ENCODE results near the gene ZNF609. TPM values are rescaled to one million over a fixed set of nuclear protein-coding genes. Genes with fewer than 3 reads are reported as not detected.

Gene ZNF609, protein sequence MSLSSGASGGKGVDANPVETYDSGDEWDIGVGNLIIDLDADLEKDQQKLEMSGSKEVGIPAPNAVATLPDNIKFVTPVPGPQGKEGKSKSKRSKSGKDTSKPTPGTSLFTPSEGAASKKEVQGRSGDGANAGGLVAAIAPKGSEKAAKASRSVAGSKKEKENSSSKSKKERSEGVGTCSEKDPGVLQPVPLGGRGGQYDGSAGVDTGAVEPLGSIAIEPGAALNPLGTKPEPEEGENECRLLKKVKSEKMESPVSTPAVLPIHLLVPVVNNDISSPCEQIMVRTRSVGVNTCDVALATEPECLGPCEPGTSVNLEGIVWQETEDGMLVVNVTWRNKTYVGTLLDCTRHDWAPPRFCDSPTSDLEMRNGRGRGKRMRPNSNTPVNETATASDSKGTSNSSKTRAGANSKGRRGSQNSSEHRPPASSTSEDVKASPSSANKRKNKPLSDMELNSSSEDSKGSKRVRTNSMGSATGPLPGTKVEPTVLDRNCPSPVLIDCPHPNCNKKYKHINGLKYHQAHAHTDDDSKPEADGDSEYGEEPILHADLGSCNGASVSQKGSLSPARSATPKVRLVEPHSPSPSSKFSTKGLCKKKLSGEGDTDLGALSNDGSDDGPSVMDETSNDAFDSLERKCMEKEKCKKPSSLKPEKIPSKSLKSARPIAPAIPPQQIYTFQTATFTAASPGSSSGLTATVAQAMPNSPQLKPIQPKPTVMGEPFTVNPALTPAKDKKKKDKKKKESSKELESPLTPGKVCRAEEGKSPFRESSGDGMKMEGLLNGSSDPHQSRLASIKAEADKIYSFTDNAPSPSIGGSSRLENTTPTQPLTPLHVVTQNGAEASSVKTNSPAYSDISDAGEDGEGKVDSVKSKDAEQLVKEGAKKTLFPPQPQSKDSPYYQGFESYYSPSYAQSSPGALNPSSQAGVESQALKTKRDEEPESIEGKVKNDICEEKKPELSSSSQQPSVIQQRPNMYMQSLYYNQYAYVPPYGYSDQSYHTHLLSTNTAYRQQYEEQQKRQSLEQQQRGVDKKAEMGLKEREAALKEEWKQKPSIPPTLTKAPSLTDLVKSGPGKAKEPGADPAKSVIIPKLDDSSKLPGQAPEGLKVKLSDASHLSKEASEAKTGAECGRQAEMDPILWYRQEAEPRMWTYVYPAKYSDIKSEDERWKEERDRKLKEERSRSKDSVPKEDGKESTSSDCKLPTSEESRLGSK (N-terminal part only)
- total RNA-seq, result 21.7 and 30.8 TPM in 2 replicates

DNA sequence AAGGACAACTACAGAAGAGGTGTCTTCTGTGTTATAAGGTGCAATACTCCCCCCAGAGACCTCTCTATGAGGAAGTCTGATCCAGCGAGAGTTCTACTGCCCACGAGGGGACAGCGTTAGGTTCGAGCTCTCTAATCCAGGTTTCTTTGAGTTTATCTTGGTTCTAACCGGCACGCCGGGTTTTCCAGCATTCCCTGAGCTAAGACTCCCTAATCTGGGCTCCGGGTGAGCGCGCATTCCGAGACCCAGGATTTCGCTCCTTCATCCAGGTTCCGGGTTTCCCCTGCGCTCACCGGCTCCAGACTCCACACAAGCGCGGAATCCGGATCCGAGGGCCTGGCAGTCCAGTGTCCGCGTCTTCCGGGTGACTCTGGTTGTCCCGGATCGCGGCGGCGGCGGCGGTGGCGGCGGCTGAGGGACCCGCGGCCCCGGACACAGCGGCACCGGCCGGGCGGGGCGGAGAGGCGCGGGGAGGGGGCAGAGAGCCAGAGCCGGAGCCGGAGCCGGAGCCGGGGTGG is at the start of gene ZNF609:
Gene ZNF609 (plus strand): TSS at position 373 of the 518 bp plus-strand sequence. CDS start 38,842 bp downstream, outside the sequence.
- DNase-seq (ENCODE audit: low read depth, low spot score), result peak; percentile 80

DNA sequence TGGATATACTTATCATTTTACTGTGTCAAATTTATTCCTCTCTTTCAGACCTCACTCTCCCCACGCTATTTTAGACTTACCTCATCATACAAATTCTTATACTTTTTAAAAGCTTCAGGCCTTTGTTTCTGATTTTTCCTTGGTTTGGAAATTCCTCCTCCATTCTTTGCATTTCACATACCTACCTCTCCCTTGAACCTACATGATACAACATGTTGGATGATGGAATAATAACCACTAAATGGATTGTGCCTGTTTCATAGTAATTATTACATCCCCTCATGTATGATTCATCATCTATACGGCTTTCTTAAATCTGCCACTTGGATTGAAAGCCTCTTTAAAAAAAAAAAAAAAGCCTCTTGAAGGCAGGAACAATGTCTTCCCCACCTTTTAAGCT is 48.2 kb upstream of the ZNF609 start:
- DNase-seq (ENCODE audit: low read depth, low spot score), result no peak

DNA sequence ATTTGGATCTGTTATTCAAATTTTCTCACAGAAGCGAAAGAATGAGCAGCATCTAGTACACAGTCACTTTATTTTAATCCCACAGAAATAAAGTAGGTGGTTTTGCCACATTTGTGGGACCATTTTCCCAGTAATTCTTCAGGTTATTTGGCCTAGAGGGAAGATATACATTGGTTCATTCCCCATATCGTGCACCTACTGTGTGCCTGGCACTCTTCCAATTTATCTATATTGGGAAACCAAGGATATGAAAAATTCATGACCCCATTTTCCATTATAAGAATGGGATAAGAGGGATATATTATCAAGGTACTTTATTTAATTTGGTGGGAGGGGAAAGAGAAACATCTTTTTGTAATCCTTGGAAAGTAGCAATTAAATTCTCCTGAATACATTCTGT is 37.7 kb upstream of the ZNF609 start:
- DNase-seq (ENCODE audit: low read depth, low spot score), result no peak

DNA sequence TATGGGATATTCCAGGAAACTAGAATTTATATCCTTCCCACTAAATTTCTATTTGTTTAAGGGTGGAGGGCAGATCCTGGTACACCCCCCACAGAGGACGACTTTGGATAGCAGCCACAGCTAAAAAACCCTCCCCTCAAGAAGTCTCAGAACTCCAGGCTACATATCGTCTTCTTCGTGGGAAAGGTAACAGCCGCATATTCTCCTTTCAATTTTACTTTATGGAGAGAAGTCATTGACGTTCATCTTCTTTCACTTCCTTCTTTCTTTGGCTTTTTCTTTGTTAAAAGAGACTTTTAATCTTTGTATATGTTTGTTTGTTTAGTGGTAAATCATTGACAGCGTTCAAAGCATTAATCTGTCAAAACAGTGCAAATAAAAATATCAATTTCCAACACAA is 36.4 kb upstream of the ZNF609 start:
- no peak for DNase-seq (ENCODE audit: low read depth, low spot score)

DNA sequence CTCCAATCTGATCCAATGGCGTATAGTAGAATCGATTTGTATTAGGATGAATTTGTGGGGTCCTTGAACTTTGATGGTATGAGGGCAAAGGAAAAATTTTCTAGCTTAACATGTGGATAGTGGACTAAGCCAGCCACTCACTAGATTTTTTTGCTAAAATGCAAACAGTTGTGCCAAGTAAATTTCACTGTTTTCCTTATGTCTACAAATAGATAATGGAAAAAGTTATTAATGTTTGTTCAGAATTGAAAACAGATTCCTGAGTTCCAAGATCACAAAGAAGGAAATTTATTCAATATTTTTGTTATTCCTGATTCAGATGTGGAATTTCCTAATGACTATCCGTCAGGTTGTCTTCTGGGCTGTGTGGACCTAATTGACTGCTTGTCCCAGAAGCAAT is 35.2 kb upstream of the ZNF609 start:
- DNase-seq (ENCODE audit: low read depth, low spot score), result no peak

DNA sequence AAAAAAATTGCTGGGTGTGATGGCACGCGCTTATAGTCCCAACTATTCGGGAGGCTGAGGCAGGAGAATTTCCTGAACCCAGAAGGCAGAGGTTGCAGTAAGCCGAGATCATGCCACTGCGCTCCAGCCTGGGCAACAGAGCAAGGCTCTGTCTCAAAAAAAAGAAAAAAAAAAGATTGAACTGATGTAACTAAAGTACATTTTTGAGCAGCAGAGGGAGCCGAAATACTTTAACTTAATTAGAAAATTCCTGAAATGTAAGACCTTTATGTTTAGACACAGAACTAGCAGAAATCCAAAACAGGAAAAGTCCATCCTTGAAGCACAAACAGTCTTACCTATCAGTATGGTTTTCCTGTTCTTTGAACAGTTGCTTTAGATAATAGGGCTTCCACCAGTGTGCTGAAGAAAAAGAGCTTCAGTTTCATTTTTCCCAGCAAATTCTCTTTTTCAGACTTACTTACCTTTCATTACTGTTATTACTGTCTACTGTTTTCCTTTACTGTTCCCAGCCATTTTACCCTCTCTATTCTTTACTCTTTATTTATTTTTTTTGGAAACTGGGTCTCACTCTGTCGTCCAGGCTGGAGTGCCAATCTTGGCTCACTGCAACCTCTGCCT is 33.4 kb upstream of the ZNF609 start:
- DNase-seq (ENCODE audit: low read depth, low spot score), result no peak

DNA sequence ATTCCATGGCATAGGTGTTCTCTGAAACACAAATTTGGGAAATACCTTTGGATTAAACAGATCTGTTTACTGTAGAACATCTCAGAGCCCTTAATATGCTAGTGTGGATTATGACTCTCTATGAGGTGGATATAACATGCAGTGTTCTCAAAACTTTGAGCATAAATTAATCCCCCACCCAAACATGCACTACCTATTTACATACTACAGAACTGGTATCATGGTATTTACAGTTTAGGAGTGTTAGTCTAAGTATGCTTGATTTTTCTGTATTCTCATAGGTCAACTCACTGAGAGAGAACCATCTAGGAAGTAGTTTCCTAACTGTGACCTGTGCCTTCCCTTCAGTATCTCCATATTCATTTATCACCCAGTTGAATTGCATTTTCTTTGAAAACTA is 30.9 kb upstream of the ZNF609 start:
- DNase-seq (ENCODE audit: low read depth, low spot score), result no peak

DNA sequence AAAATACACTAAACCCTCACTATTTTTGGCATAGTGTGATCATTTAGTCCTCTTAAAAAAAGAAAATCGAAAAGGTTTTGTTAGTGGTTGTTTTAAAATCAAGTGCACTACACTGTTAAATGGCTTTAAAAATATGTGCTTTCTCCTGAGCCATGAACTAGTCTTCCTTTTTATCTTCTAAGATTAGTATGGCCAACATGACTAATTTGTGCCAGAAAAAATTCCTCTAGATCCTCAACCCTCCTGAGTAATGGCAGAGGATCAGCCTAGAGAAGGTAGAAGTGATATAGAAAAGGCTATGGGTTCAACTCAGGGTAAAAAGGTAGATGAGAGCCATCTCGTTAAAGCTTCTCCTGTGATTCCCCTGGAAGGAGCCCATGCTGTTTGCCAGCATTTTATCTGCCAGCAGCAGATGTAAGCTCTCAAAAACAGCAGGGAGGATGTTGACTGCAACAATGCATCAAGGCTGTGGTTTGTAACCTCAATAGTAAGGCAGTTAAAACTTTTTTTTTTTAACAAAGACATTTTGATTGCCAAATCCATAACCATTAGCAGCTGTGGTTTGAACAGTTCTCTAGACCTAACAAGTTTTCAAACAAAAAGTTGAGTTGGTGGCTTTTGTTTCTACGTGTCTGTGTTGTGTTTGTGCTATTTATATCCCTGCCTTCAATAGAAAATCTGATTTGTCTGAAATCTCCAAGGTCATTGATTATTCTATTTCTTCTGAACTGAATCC is 30.2 kb upstream of the ZNF609 start:
- DNase-seq (ENCODE audit: low read depth, low spot score), result peak; percentile 22

DNA sequence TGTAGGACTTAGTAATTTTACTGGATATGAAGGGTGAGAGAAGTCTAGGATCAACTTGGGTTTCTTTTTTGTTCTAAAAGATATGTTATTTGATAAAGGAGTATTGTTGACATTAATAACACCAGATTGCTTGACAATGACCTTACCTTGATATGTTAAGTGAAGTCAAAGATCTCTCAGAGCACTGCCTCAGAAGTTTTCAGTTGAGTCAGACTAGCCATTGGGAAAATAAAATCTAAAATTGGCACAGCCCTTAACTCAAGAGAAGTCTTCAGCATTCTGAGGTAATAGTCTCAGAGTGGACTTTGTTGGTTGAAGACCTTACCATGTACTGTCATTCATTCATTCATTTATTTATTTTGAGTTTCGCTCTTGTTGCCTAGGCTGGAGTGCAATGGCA is 22.4 kb upstream of the ZNF609 start:
- no peak for DNase-seq (ENCODE audit: low read depth, low spot score)

DNA sequence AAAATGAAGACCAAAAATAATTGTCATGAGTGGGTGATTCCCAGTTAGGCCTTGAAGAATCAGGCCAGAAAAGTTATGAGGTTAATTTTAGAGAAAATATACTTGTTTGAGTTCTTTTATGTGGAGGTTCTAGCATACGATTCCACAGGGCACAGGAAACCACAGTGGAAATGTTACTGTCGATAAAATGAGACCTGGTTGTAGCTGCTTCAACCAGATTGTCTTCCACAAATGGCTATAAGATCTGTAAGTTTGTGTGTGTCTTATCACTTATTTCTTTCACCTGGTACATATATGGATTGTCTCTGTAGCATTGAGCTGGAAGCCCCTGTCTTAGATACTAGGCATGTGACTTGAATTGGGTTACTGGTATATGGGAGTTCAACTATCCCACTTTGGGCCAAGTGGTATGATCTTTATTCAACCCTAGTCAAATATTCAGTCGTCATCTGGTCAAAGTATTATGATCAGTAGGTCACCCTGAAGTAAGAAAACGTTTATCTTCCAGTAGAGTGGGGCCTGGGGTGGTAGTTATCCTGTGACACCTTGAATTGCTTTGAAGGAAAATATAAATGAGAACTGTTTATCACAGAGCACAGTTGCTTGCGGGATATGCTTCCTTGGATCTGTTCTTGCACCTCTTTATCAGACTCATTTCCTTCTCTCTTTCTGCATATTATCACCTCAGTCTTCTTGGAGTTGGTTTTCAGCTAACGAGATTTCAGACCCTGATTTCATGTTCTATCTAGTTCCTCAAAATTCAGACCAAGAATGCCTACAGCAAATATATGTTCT is 21.5 kb upstream of the ZNF609 start:
- no peak for DNase-seq (ENCODE audit: low read depth, low spot score)

DNA sequence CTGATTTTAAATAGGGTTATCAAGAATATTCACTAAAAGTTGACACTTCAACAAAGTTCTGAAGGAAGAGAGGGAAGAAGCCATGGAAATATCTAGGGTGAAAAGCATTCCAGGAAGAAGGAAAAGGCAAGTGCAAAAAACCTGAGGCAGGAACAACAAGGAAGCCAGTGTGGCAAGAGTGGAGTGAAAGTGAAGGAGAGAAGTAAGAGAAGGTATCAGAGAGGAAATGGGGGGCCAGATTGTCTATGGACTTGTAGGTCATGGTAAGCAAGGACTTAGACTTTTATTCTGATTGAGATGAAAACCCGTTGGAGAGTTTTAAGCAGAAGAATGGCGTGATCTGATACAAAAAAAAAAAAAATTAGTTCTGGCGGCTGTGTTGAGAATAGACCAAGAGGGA is 18.5 kb upstream of the ZNF609 start:
- DNase-seq (ENCODE audit: low read depth, low spot score), result no peak

DNA sequence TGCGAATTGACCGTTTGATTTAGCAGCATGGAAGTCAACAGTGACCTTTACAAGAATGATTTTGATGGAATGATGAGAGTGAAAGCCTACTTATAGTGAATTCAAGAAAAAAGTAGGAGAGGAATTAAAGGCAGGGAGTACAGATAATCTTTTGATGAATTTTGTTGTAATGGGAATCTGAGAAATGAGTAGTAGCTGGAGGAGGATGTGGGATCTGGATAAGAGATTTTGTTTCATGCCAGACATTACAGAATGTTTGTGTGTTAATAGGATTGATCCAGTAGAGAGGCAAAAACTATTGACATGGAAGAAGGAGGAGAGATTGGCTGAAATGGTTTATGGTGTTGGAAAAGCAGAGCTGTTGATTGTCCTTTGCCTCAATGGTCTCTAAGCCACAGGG is 17.4 kb upstream of the ZNF609 start:
- DNase-seq (ENCODE audit: low read depth, low spot score), result no peak

DNA sequence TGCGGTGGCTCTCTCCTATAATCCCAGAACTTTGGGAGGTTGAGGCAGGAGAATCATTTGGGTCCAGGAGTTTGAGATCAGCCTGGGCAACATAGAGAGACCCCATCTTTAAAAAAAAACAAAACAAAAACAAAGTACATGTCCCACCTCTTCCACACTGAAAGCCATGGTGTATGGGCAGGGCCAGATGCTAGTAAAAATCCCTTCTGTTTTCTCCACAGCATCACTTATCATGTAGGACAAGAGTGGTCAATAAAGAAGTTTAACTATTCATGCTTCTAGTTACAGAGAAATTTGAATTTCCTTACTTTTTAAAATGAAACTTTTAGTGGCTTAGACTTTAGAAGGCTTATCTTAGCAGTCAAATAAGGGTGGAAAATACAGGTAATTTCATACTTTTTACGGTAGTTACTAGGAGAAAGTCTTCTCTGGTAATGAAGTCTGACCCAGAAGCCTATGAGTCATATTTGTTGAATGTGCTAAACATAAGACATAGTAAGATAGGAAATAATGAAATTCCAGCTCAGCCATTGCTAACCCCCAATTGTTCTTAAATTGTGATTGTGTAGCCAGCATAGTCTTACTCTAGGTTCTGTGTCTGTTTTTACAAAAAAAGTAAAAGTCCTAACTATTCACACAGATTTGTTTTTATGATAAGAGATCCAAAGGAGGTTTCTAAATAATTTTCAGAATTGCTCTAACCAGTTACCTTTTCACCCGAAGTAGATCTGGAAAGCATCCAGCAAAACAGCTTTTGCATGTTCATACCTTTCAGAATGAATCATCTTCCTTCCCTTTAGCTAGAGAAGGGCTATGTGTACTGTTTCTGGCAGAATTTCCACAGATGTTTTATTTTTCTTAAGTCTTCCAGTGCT is 16.4 kb upstream of the ZNF609 start:
- peak; percentile 80 for DNase-seq (ENCODE audit: low read depth, low spot score)

DNA sequence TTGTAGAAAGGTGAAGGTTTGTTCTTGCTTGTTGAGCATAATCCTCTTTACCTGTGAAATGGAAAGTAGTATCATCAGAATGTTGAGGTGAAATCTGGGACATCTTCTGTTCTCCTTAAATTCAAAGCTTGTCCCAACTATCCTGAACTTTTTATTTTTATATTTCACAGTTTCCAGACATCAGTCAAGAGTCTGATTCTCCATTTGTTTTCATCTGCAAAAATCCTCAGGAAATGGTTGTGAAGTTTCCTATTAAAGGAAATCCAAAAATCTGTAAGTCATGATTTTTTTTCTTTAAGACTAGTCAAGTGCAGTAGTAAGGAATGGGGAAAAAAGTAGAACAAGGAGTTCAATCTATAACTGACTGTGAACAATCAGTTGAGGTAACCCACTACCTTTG is 15.5 kb upstream of the ZNF609 start:
- DNase-seq (ENCODE audit: low read depth, low spot score), result no peak

DNA sequence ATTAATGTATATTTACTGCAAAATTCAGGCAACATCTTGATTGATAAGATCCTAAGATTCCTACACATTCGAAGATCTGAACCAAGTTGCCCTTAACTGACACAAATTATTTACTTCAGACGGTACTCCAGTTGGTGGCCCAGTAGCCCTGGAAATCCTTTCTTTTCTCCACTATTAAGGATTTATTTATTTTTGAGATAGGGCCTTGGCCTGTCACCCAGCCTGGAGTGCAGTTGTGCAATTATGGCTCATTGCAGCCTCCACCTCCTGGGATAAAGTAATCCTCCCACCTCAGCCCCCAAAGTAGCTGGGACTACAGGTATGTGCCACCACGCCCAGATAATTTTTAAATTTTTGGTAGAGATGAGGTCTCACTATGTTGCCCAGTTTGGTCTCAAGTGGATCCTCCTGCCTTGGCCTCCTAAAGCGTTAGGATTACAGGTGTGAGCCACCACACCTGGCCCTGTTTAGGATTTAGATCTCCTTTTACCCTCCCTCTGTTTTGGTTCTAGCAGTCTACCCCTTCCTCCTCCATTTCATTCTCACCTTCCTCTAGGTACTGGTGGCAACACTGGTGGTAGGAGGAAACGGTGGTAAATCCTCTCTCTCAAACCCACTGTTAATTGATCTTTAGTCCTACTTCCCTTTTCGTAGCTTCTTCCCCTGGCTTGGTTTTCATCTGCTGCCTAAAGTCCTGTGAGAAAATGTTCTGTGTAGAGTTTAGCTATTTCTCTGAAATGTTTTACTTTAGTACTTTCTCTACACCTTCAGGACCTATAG is 12.7 kb upstream of the ZNF609 start:
- DNase-seq (ENCODE audit: low read depth, low spot score), result no peak

DNA sequence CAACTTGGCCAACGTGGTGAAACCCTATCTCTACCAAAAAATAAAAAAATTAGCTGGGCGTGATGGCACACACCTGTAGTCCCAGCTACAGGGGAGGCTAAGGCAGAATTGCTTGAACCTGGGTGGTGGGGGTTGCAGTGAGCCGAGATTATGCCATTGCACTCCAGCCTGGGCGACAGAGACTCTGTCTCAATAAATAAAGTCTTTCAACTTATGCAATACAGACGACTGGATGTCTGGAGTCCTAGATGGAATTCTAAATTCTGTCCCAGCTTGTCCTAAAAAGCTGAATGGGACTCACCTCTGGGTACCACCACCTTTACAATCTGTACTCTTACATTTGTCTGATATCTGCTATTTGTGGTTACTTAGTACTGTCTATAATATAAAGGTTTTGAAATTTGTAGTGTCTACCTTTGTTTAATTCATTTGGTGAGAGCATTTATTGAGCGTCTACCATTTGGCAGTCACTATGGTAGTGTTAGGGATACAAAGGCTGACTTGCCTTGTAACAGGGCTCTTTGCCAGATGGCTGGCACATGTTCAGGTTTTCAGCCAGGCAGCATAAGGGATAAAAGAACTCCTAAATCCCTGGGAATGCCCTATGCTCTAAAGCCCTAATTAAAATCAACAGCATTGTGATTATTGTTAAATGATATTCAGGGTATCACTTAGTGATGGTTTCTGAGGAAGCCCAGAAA is 7.2 kb upstream of the ZNF609 start:
- DNase-seq (ENCODE audit: low read depth, low spot score), result peak; percentile 8

DNA sequence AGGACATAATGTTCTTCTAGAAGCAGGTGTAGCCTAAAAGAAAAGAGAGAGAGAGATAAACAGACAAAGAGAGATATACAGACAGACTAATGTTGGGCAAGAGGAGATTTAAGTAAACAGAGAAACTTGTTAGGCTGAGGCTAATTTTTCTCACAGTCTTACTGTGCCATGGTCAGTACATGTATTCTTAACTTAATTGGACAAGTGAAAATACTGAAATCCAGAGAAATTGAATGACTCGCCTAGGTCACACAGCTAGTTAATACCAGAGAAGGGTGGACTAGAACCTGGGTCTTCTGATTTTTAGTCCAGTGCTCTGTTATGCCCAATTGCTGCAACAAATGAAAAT is 6.7 kb upstream of the ZNF609 start:
- no peak for DNase-seq (ENCODE audit: low read depth, low spot score)
